Neural progenitor cell (in vitro differentiated cells): ENCODE data around the gene FAM83B. TPM values are rescaled to one million over a fixed set of nuclear protein-coding genes. Genes with fewer than 3 reads are reported as not detected.

Experiments
- DNase-seq: peaks from one replicate; pipeline ENCODE4 v3.0.0-alpha.2; 2016; ENCODE audit warnings: low spot score
- H2AFZ ChIP-seq: fragments of 200-600 bp; sonication (generic); replicated peaks from 2 replicates; pipeline ENCODE4 v1.6.1; 2016; ENCODE audit warnings: antibody characterized with exemption
- H3F3A ChIP-seq: fragments of 200-600 bp; sonication (generic); 2 replicates; pipeline ENCODE4 v1.6.1; 2016; ENCODE audit warnings: antibody characterized with exemption, low read depth
- H3K27ac ChIP-seq: fragments of 200-600 bp; sonication (generic); 2 replicates; pipeline ENCODE4 v1.5.1; 2016; ENCODE audit warnings: mild to moderate bottlenecking
- H3K27me3 ChIP-seq: fragments of 200-600 bp; sonication (generic); 2 replicates; pipeline ENCODE4 v1.6.1; 2016; ENCODE audit warnings: mild to moderate bottlenecking, moderate library complexity
- H3K36me3 ChIP-seq: fragments of 200-600 bp; sonication (generic); 2 replicates; pipeline ENCODE4 v1.5.1; 2016
- H3K4me1 ChIP-seq: fragments of 200-600 bp; sonication (generic); 2 replicates; pipeline ENCODE4 v1.6.1; 2016; ENCODE audit warnings: mixed run types
- H3K4me2 ChIP-seq: fragments of 200-600 bp; sonication (generic); 2 replicates; pipeline ENCODE4 v1.6.1; 2016
- H3K4me3 ChIP-seq: fragments of 200-600 bp; sonication (generic); 2 replicates; pipeline ENCODE4 v1.5.1; 2016
- H3K79me2 ChIP-seq: fragments of 200-600 bp; sonication (generic); 2 replicates; pipeline ENCODE4 v1.6.1; 2016; ENCODE audit warnings: low read depth
- H3K9ac ChIP-seq: fragments of 200-600 bp; sonication (generic); 2 replicates; pipeline ENCODE4 v1.6.1; 2016
- H3K9me3 ChIP-seq: fragments of 200-600 bp; sonication (generic); 2 replicates; pipeline ENCODE4 v1.5.1; 2016; ENCODE audit warnings: low read depth
- H4K20me1 ChIP-seq: fragments of 200-600 bp; sonication (generic); 2 replicates; pipeline ENCODE4 v1.6.1; 2016; ENCODE audit warnings: low read depth
- H3K27ac Mint-ChIP-seq: 3 replicates; pipeline ENCODE4 v1.8.0; 2021; ENCODE audit warnings: mixed read lengths
- H3K27me3 Mint-ChIP-seq: 2 replicates; pipeline ENCODE4 v1.8.0; 2022; ENCODE audit warnings: low read depth, mild to moderate bottlenecking, inconsistent platforms, moderate library complexity, mixed read lengths; ENCODE audit not compliant: insufficient read depth
- H3K36me3 Mint-ChIP-seq: 3 replicates; pipeline ENCODE4 v1.8.0; 2021; ENCODE audit warnings: mixed read lengths
- H3K4me1 Mint-ChIP-seq: 3 replicates; pipeline ENCODE4 v1.8.0; 2021; ENCODE audit warnings: mixed read lengths
- H3K4me3 Mint-ChIP-seq: 3 replicates; pipeline ENCODE4 v1.8.0; 2021; ENCODE audit warnings: mild to moderate bottlenecking, moderate library complexity, mixed read lengths
- H3K9me3 Mint-ChIP-seq: 3 replicates; pipeline ENCODE4 v1.8.0; 2020; ENCODE audit warnings: mixed read lengths
- EZH2 ChIP-seq: fragments of 200-600 bp; sonication (generic); IDR thresholded peaks from 2 replicates; pipeline ENCODE4 v1.6.1; 2017; ENCODE audit warnings: antibody characterized with exemption, mild to moderate bottlenecking, moderate library complexity
- EZH2phosphoT487 ChIP-seq: fragments of 200-600 bp; sonication (generic); IDR thresholded peaks from 2 replicates; pipeline ENCODE4 v1.6.1; 2017; ENCODE audit warnings: antibody characterized with exemption
- total RNA-seq: library from RNA; depleted of rRNA; stranded (reverse); fragments of >200 nt; gene quantifications from 2 replicates; pipeline ENCODE4 v1.2.3, GENCODE V29; 2015; ENCODE audit warnings: low replicate concordance
- TF ChIP-seq, protein P1 (sequence below): fragments of 200-600 bp; sonication (generic); IDR thresholded peaks from 2 replicates; pipeline ENCODE4 v1.5.1; 2017; ENCODE audit warnings: antibody characterized with exemption, mild to moderate bottlenecking

Gene FAM83B
- total RNA-seq, 1 donor from 2014 or later, result 5.3 TPM

GRCh38 chr6:54847799-54848597 lies 1.4 kb downstream of the FAM83B start:
- DNase-seq, result no peak
- Histone ChIP-seq H3K79me2 (peaks cover 4% of the 10 kb centered on the region), H3K9ac (no peak overlapping the region), H3K36me3 (no peaks in the 10 kb centered on the region), H2AFZ (peak overlapping the region; percentile 97), H3K27ac (no peak overlapping the region), H3K4me2 (peak overlapping the region; percentile 86), H3K9me3 (no peaks in the 10 kb centered on the region), H4K20me1 (no peaks in the 10 kb centered on the region), H3F3A (no peaks in the 10 kb centered on the region), H3K27me3 (peaks cover 17% of the 10 kb centered on the region), H3K4me3 (peak overlapping the region; percentile 82), H3K4me1 (no peaks in the 10 kb centered on the region)
- Mint-ChIP-seq H3K27me3 (peaks cover 21% of the 10 kb centered on the region), H3K4me3 (peak overlapping the region; percentile 89), H3K36me3 (no peaks in the 10 kb centered on the region), H3K9me3 (peaks cover 5% of the 10 kb centered on the region), H3K4me1 (no peaks in the 10 kb centered on the region), H3K27ac (no peak overlapping the region)
- TF ChIP-seq EZH2phosphoT487 (no peak), EZH2 (no peak)
- TF ChIP-seq, protein P1, sequence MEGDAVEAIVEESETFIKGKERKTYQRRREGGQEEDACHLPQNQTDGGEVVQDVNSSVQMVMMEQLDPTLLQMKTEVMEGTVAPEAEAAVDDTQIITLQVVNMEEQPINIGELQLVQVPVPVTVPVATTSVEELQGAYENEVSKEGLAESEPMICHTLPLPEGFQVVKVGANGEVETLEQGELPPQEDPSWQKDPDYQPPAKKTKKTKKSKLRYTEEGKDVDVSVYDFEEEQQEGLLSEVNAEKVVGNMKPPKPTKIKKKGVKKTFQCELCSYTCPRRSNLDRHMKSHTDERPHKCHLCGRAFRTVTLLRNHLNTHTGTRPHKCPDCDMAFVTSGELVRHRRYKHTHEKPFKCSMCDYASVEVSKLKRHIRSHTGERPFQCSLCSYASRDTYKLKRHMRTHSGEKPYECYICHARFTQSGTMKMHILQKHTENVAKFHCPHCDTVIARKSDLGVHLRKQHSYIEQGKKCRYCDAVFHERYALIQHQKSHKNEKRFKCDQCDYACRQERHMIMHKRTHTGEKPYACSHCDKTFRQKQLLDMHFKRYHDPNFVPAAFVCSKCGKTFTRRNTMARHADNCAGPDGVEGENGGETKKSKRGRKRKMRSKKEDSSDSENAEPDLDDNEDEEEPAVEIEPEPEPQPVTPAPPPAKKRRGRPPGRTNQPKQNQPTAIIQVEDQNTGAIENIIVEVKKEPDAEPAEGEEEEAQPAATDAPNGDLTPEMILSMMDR, result no peak

GRCh38 chr6:54850114-54850513 lies 3.5 kb downstream of the FAM83B start:
- H3K27ac Mint-ChIP-seq, result no peak overlapping the region
- H3K4me2 ChIP-seq, result no peak overlapping the region
- peaks cover 16% of the 10 kb centered on the region for H3K27me3 ChIP-seq
- H3K9ac ChIP-seq, result no peak overlapping the region
- no peak overlapping the region for H3K27ac ChIP-seq
- H3K4me1 ChIP-seq, result no peaks in the 10 kb centered on the region
- H3K79me2 ChIP-seq, result peaks cover 4% of the 10 kb centered on the region
- H3F3A ChIP-seq, result no peaks in the 10 kb centered on the region
- H3K36me3 Mint-ChIP-seq, result no peaks in the 10 kb centered on the region
- TF ChIP-seq, protein P1, result no peak
- TF ChIP-seq EZH2 (no peak), EZH2phosphoT487 (no peak)
- H3K4me1 Mint-ChIP-seq, result no peaks in the 10 kb centered on the region
- no peaks in the 10 kb centered on the region for H3K36me3 ChIP-seq
- no peak for DNase-seq
- H3K9me3 Mint-ChIP-seq, result peaks cover 11% of the 10 kb centered on the region
- no peaks in the 10 kb centered on the region for H4K20me1 ChIP-seq
- H3K27me3 Mint-ChIP-seq, result peaks cover 18% of the 10 kb centered on the region
- no peak overlapping the region for H3K4me3 Mint-ChIP-seq
- no peak overlapping the region for H3K4me3 ChIP-seq
- no peaks in the 10 kb centered on the region for H3K9me3 ChIP-seq
- H2AFZ ChIP-seq, result no peak overlapping the region

DNA sequence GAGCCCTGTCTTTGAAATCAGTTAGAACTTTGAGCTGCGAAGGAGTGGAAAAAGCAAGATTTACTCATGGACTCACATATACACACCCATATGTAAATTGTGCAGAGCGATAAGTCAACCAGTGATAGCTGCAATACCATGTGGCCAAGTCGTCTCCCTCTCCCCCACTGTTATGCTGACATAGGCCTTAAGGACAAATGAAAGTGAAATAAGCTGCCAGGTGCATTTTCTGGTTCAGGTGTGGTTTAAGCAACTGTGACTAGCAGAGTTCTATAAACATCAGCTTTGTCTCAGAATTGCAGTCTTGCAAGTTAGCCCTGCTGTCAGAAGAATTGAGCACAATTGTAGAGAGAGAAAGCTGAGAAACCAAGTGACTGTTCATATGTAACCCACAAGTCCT lies 9.6 kb downstream of the FAM83B start:
- no peaks in the 10 kb centered on the region for H3K36me3 ChIP-seq
- TF ChIP-seq EZH2phosphoT487 (no peak), EZH2 (no peak)
- TF ChIP-seq, protein P1, result no peak
- H2AFZ ChIP-seq, result no peak overlapping the region
- H3F3A ChIP-seq, result no peaks in the 10 kb centered on the region
- H3K9ac ChIP-seq, result no peak overlapping the region
- H3K27me3 Mint-ChIP-seq, result peaks cover 2% of the 10 kb centered on the region
- no peaks in the 10 kb centered on the region for H3K9me3 ChIP-seq
- no peak overlapping the region for H3K27ac ChIP-seq
- no peak overlapping the region for H3K4me3 Mint-ChIP-seq
- no peak overlapping the region for H3K27ac Mint-ChIP-seq
- H3K4me3 ChIP-seq, result no peak overlapping the region
- DNase-seq, result no peak
- H3K4me1 ChIP-seq, result peaks cover 4% of the 10 kb centered on the region
- H3K9me3 Mint-ChIP-seq, result peaks cover 11% of the 10 kb centered on the region
- H3K4me2 ChIP-seq, result no peak overlapping the region
- no peaks in the 10 kb centered on the region for H3K27me3 ChIP-seq
- no peaks in the 10 kb centered on the region for H3K79me2 ChIP-seq
- H3K36me3 Mint-ChIP-seq, result no peaks in the 10 kb centered on the region
- no peaks in the 10 kb centered on the region for H4K20me1 ChIP-seq
- H3K4me1 Mint-ChIP-seq, result peaks cover 5% of the 10 kb centered on the region
